Measurements from ENCODE around the gene PCBP1.
"Not testable (repeated sequence)": the region's sequence is repeated elsewhere in the genome, so short reads cannot be mapped to it uniquely, and the experiment has no call there.

Gene PCBP1

GRCh38 chr2:70086838-70087701, at the start of gene PCBP1:
TSS of gene PCBP1 (plus strand) at chr2:70087477. CDS start at chr2:70087744, 267 bp downstream.
- DNase-seq (ENCODE audit: low read depth in 2 of 2): peak; percentile 89 to 94

- no peak for DNase-seq (ENCODE audit: low read depth in 2 of 2)
Measured at GRCh38 chr2:70039366-70039765, 47.9 kb upstream of the PCBP1 start.

DNA sequence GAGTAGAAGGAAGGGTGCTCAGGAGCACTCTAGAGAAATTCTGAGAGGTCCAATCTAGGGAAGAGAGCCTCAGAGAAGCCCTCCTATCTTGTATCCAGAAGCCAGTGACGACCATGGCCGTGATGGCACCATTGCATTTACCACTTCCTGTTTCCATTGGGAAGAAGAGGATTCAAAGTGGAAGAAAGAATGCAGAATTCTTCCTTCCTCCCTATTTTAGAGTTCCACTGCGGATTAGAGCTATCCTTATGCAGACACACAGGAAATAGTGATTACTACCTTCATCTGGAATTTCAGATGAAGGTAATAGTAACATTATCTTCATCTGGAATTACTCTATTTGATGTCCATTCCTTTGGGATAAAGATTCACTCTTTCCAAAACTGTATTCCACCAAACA, 45.6 kb upstream of the PCBP1 start:
- DNase-seq (ENCODE audit: low read depth in 2 of 2): no peak

DNA sequence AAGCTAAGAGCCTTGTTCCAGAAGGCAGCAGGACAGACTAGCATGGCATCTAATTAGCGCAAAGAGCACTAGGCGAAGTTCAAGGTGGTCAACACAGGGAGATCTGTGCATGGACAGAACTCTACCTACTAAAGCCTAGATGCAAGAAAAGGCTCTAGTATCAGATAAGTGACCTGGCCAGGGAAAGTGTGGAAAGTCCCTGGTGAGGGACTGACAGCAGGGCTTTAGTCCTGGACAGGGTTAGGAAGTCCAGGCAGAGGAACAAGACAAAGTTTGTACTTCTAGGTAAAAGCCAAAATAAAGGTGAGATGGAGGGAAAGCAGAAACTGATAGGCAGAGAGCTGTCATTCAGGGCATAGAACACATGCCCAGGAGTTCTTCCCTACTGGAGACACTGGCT, 45.0 kb upstream of the PCBP1 start:
- no peak for DNase-seq (ENCODE audit: low read depth in 2 of 2)

GRCh38 chr2:70043252-70043875, 43.9 kb upstream of the PCBP1 start:
- DNase-seq (ENCODE audit: low read depth in 2 of 2): peak; percentile 23 to 25

DNA sequence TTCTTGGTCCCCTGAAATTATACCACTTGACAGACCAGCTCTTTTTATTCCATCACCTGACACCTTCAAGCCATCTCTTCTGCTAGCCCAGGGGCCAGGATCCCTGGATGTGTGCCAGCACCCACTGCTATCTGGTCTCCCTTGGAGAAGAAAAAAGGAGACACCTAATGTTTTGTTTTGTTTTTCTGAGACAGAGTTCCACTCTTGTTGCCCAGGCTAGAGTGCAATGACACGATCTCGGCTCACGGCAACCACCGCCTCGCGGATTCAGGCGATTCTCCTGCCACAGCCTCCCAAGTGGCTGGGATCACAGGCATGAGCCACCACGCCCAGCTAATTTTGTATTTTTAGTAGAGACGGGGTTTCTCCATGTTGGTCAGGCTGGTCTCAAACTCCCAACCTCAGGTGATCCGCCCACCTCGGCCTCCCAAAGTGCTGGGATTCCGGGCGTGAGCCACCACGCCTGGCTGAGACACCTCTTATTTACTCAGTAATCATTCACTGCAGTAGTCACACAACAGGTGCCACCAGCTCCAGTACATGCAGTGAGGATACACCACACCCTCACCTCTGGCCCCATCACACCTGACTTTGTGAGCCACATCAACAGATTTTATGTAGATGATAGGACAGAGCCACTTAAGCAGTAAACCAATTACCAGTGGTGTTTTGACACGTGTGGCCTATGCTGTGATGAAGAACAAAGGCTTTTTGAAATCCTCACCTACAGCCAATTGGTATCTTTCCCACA, 42.8 kb upstream of the PCBP1 start:
- DNase-seq (ENCODE audit: low read depth in 2 of 2): no peak

GRCh38 chr2:70045405-70045804, 41.9 kb upstream of the PCBP1 start:
- no peak for DNase-seq (ENCODE audit: low read depth in 2 of 2)

- no peak for DNase-seq (ENCODE audit: low read depth in 2 of 2)
Measured at GRCh38 chr2:70045932-70046331, 41.3 kb upstream of the PCBP1 start.

DNA sequence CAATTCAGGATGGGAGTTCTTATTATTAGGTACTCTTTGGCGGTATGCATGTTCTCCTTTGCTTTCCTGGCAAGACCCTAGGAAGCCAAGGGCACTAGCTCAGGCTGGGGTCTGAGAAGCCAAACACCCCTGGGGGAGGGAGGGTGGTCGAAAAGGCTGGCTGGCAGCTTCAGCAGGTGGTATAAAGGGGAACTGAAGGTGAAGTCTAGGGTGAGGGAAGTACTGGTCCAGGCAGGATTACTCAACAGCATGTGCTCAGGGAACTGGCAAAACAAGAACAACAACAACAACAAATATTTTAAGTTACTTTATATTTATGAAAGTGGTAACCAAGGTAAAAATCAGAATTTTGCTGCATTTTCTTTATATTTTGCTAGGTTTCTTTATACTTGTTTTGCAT, 40.7 kb upstream of the PCBP1 start:
- no peak for DNase-seq (ENCODE audit: low read depth in 2 of 2)

- DNase-seq (ENCODE audit: low read depth in 2 of 2): no peak
Measured at GRCh38 chr2:70047451-70047850, 39.8 kb upstream of the PCBP1 start.

GRCh38 chr2:70049255-70049654, 38.0 kb upstream of the PCBP1 start:
- no peak for DNase-seq (ENCODE audit: low read depth in 2 of 2)

- no peak for DNase-seq (ENCODE audit: low read depth in 2 of 2)
Measured at GRCh38 chr2:70050631-70051425, 36.4 kb upstream of the PCBP1 start.

DNA sequence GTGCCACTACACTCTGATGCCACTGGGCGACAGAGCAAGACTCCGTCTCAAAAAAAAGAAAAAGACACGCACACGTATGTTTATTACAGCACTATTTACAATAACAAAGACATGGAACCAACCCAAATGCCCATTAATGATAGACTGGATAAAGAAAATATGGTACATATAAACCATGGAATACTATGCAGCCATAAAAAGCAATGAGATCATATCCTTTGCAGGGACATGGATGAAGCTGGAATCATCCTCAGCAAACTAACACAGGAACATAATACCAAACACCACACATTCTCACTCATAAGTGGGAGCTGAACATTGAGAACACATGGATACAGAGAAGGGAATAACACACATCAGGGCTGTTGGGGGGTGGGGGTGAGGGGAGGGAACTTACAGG, 32.0 kb upstream of the PCBP1 start:
- not testable (repeated sequence) for DNase-seq (ENCODE audit: low read depth in 2 of 2)

- DNase-seq (ENCODE audit: low read depth in 2 of 2): no peak
Measured at GRCh38 chr2:70061317-70061716, 26.0 kb upstream of the PCBP1 start.

DNA sequence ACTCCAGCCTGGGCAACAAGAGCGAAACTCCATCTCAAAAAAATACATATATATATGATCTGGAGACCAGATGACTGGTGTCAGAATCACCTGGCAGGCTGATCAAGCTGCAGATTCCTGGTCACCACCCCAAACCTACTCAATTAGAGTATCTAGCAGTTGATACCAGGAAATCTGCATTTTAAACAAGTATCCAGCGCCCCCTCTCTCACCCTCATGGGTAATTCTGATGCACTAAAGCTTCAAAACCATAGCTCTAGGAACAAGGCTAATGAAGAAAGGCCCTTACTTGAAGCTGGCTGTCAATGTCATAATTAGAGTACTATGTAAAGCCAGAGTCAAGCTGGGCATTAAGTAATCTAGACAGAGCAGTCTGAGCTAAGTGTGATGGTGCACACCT, 25.0 kb upstream of the PCBP1 start:
- DNase-seq (ENCODE audit: low read depth in 2 of 2): no peak

DNA sequence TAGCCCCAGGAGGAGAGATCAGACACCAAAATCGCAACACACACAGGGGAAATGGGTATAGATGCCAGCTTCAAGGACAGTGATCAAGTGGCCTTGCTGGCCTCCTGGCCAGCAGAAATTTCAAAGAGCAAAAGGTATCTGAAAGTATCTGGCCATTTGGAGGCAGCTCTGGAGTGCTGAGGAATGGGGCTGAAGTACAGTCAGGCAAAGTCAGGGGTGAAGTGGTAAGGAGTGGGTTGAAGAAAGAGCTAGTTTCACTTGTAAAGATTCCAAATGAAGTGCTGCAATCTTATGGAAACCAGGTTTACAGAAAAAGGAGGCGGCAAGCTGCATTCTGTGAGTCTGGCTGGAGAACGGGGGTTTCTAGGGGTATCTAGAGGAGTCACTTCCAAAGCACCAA, 19.2 kb upstream of the PCBP1 start:
- DNase-seq (ENCODE audit: low read depth in 2 of 2): no peak

GRCh38 chr2:70069049-70069448, 18.2 kb upstream of the PCBP1 start:
- DNase-seq (ENCODE audit: low read depth in 2 of 2): peak; percentile 62 to 72

GRCh38 chr2:70070542-70071268, 16.6 kb upstream of the PCBP1 start:
- DNase-seq (ENCODE audit: low read depth in 2 of 2): peak; percentile 26 to 44

DNA sequence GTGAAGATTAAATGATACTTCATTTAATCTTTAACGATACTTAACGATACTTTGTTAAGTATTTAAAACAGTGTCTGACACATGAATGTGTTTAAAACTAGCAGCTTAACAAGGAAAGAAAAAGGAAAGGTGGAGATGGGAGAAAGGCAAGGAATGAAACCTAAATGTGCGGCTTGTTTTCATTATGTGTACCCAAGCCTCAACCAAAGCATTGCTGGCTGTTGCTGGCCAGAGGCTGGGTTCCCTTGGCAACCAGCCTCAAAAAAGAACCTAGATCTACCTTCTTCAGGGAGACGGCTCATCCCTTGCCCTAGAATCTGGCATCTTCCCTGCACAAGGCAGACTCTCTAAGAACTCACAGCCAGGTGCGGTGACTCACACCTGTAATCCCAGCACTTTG, 13.8 kb upstream of the PCBP1 start:
- no peak for DNase-seq (ENCODE audit: low read depth in 2 of 2)

DNA sequence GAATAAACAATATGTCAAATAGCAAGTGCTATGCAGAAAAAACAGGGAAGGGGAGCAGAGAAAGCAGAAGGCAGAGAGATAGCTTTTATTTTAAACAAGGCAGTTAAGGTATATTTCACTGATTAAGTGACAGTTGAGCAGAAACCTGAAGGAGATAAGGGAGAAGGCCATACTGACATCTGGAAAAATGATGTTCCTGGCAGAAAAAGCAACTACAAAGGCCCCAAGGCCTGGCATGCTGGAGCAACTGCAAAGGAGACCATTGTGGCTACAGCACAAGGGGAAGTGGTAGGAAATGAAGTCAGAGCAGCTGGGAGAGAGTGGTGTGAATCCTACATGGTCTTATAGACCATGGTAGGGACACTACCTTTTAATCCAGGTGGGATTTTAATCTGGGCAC, 8.9 kb upstream of the PCBP1 start:
- no peak for DNase-seq (ENCODE audit: low read depth in 2 of 2)

GRCh38 chr2:70080610-70081200, 6.6 kb upstream of the PCBP1 start:
- no peak for DNase-seq (ENCODE audit: low read depth in 2 of 2)

Measured in stimulated activated CD8-positive, alpha-beta memory T cell treated with anti-CD3 and anti-CD28 coated beads, Interleukin-15, amount 100 ng/mL, for 48 hours (primary cell).